ENCODE results near the gene FAM83G.

FAM83G gene

GRCh38 chr17:18975597-18975996, 29.0 kb downstream of the FAM83G start:
- Mint-ChIP-seq H3K36me3 (peaks cover 3% of the 10 kb centered on the region), H3K4me1 (peaks cover 8% of the 10 kb centered on the region), H3K27me3 (no peaks in the 10 kb centered on the region), H3K27ac (no peak overlapping the region), H3K9me3 (no peaks in the 10 kb centered on the region), H3K4me3 (no peak overlapping the region)

GRCh38 chr17:18974407-18975149, 30.0 kb downstream of the FAM83G start:
- Mint-ChIP-seq H3K4me1 (peaks cover 18% of the 10 kb centered on the region), H3K27me3 (no peaks in the 10 kb centered on the region), H3K9me3 (no peaks in the 10 kb centered on the region), H3K27ac (peak overlapping the region; percentile 23), H3K4me3 (no peak overlapping the region), H3K36me3 (peaks cover 3% of the 10 kb centered on the region)

DNA sequence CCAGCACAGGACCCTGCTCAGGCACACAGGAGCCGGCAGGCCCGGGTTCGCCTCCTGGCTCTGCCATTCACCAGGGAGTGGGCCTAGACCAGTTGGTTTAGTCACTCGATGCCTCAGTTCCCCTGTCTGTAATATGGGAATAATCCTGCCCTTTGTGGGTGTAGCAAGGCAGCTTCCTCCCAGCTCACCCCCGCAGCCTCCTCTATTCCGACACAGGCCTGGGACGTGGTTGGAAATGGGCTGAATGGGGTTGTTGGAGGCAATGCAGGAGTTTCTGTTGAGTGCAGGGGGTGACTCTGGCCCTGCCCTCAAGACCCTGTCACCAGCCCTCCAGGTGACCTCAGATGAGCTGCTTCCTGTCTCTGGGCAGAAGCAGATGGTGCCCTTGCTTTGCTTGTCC, 32.8 kb downstream of the FAM83G start:
- no peak overlapping the region for H3K27ac Mint-ChIP-seq

GRCh38 chr17:18970582-18971480, 33.7 kb downstream of the FAM83G start:
- H3K27me3 Mint-ChIP-seq = no peaks in the 10 kb centered on the region
- no peak overlapping the region for H3K27ac Mint-ChIP-seq
- H3K4me1 Mint-ChIP-seq = peaks cover 20% of the 10 kb centered on the region
- H3K9me3 Mint-ChIP-seq = no peaks in the 10 kb centered on the region
- H3K36me3 Mint-ChIP-seq = peaks cover 1% of the 10 kb centered on the region
- H3K4me3 Mint-ChIP-seq = no peak overlapping the region

More for the DNA sequence above, 32.8 kb downstream of the FAM83G start:
- Mint-ChIP-seq H3K36me3 (peaks cover 2% of the 10 kb centered on the region), H3K9me3 (no peaks in the 10 kb centered on the region), H3K4me1 (peaks cover 20% of the 10 kb centered on the region), H3K4me3 (no peak overlapping the region), H3K27me3 (no peaks in the 10 kb centered on the region)

DNA sequence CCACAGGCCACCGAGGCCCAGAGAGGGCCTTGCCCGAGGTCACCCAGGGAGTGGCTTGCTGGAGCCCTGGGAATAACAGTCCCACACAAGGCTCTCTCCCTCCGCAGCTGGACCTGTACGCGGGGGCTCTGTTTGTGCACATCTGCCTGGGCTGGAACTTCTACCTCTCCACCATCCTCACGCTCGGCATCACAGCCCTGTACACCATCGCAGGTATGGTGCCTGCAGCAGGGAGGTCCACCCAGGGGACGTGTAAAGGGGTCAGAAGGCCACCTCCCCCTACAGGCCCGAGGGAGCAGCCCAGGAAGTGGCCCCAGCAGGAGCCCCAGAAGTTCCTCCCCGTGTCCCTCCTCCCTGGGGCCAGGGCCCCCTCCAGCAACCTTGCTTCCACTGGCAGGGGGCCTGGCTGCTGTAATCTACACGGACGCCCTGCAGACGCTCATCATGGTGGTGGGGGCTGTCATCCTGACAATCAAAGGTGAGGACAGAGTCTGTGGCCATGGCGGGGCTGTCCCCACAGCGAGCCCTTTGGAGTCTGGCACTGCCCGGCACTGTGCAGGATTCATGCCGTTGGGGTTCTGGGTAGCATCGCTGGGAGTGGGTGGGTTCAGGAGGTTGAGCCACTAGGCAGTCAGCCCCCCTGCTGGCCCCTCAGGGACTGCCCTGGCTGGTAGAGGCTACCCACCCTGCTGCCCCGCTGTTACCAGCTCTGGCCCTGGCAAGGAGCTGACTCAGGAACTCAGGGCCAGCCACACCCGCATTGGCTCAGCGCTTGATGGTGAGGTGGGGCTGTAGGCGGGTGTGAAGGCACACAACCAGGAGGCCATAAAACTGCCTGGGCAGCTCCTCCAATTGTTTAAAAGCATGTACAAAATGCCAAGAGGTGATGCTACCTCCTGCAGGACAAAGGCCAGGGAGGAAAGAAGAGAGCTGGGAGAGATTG, 35.3 kb downstream of the FAM83G start:
- Mint-ChIP-seq H3K4me3 (no peak overlapping the region), H3K27ac (no peak overlapping the region), H3K9me3 (no peaks in the 10 kb centered on the region), H3K36me3 (peaks cover 1% of the 10 kb centered on the region), H3K4me1 (peaks cover 12% of the 10 kb centered on the region), H3K27me3 (no peaks in the 10 kb centered on the region)

DNA sequence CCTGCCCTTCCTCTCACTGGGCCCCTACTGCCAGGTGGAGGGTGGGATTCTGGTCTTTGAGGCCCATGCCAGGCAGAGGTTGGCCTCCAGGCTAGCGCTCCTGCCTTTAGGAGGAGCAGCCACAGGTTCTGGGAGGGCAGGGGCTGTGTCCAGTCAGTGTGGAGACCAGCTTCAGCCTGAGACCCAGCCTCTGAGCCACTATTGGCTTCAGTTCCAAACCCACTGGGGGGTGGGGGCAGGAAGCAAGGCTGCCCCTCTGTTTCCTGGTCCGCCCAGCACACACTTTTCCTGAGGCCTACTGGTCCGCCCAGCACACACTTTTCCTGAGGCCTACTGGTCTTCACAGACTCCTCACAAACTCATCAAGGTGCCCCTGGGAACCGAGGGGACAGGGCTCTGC, 36.2 kb downstream of the FAM83G start:
- no peak overlapping the region for H3K4me3 Mint-ChIP-seq
- H3K9me3 Mint-ChIP-seq = no peaks in the 10 kb centered on the region
- no peaks in the 10 kb centered on the region for H3K27me3 Mint-ChIP-seq
- H3K36me3 Mint-ChIP-seq = peaks cover under 1% of the 10 kb centered on the region
- H3K4me1 Mint-ChIP-seq = peaks cover 12% of the 10 kb centered on the region
- no peak overlapping the region for H3K27ac Mint-ChIP-seq

DNA sequence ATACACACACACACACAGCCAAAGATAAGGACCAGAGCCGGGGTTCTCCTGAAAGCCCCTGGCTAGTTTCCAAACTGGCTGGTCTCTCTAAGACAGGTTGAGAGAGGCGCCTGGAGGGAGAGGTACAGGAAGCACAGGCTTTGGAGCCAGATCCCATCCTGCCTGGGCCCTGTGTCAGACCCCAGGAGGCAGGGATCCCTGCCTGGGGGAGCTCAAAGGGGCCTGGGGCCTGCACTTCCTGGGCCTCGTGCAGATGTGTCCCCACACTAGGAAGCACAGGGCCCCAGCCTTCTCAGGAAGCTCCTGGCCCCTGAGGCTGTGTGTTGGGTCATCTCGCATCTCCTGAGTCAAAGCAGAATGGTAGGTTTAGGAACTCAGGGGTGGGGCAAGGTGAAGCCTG, 36.6 kb downstream of the FAM83G start:
- H3K36me3 Mint-ChIP-seq = no peaks in the 10 kb centered on the region
- H3K4me3 Mint-ChIP-seq = no peak overlapping the region
- H3K27ac Mint-ChIP-seq = no peak overlapping the region
- H3K9me3 Mint-ChIP-seq = no peaks in the 10 kb centered on the region
- H3K4me1 Mint-ChIP-seq = peaks cover 15% of the 10 kb centered on the region
- H3K27me3 Mint-ChIP-seq = no peaks in the 10 kb centered on the region

- Mint-ChIP-seq H3K4me1 (peaks cover 22% of the 10 kb centered on the region), H3K27ac (no peak overlapping the region), H3K36me3 (no peaks in the 10 kb centered on the region), H3K27me3 (no peaks in the 10 kb centered on the region), H3K9me3 (no peaks in the 10 kb centered on the region), H3K4me3 (no peak overlapping the region)
These were observed 37.5 kb downstream of the FAM83G start for GRCh38 chr17:18966831-18967624.

GRCh38 chr17:18965530-18966236, 38.9 kb downstream of the FAM83G start:
- no peak overlapping the region for H3K4me3 Mint-ChIP-seq
- no peaks in the 10 kb centered on the region for H3K36me3 Mint-ChIP-seq
- peaks cover 28% of the 10 kb centered on the region for H3K4me1 Mint-ChIP-seq
- H3K9me3 Mint-ChIP-seq = no peaks in the 10 kb centered on the region
- H3K27me3 Mint-ChIP-seq = no peaks in the 10 kb centered on the region
- peak overlapping the region; percentile 91 for H3K27ac Mint-ChIP-seq

DNA sequence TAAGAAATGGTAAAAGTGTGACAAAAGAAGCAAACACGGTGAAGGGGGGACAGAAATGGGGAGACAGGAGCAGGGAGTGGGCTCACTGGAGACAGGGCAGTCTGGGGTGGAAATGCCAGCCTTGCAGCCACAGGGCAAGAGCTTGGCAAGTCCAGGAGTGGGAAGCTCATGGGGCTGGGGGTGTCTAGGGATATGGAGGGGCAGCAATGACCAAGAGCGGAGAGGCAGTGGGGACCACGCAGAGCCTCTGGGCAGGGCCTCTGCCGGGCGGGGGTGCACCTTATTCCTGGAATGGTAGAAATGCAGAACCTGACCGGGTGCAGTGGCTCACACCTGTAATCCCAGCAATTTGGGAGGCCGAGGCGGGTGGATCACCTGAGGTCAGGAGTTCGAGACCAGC, 40.0 kb downstream of the FAM83G start:
- no peaks in the 10 kb centered on the region for H3K9me3 Mint-ChIP-seq
- H3K4me1 Mint-ChIP-seq = peaks cover 21% of the 10 kb centered on the region
- H3K27ac Mint-ChIP-seq = no peak overlapping the region
- H3K4me3 Mint-ChIP-seq = no peak overlapping the region
- no peaks in the 10 kb centered on the region for H3K27me3 Mint-ChIP-seq
- no peaks in the 10 kb centered on the region for H3K36me3 Mint-ChIP-seq

DNA sequence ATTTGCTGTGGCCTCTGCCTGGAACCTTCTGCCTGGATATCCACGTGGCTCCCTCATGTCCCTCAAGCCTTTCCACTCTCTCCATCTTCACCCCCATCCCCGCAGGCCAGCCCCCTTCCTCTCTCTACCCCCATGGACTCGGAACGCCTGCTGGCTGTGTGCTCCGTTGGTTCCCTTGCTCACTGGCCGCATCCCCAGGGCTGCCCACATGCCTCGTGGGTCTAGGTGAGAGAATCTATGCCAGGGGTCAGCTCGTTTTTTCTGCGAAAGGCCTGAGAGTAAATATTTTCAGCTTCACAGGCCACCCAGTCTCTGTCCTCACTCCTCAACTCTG, 40.6 kb downstream of the FAM83G start:
- Mint-ChIP-seq H3K27ac (no peak overlapping the region), H3K9me3 (no peaks in the 10 kb centered on the region), H3K4me1 (peaks cover 19% of the 10 kb centered on the region), H3K4me3 (no peak overlapping the region), H3K36me3 (no peaks in the 10 kb centered on the region), H3K27me3 (no peaks in the 10 kb centered on the region)

DNA sequence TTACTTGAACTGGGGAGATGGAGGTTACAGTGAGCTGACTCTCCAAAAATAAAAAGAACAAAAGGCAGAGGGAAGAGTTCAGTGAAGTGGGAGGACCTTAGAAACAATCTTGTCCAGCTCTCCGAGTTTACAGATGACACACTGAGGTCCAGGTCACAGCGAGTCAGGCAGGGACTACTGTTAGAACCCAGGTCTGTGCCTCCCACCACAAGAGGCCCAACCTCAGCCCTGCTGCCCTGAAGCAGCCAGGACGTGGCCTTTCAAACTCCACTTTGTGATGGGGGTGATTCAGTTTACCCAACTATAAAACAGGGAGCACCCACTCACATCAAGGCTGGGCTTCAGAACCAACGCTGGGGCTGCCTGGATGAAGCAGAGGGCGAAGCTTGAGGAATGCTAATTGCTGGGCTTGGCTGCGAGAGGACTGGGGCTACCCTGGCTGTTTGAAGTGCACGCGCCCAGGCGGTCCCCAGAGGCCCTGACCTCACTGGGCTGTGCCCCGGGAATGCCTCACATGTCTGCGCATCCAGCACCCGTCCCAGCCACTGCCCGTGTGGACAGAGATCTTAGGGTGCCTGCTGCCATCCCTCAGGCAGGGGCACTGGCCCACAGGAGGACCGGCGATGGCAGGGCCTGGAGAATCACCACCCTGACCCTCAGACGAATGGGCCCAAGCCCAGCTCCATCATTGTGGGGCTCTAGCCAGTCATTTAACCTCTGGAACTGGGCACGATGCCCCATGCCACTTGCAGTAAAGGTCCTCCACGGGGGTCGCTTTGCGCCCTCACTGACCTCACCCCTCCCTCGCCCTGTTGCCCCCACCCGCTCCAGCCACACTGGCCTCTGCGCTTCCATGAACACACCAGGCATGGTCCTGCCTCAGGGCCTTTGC, 41.2 kb downstream of the FAM83G start:
- H3K4me1 Mint-ChIP-seq = peaks cover 19% of the 10 kb centered on the region
- no peak overlapping the region for H3K27ac Mint-ChIP-seq

GRCh38 chr17:18962494-18962815, 42.1 kb downstream of the FAM83G start:
- Mint-ChIP-seq H3K27me3 (no peaks in the 10 kb centered on the region), H3K27ac (no peak overlapping the region), H3K36me3 (no peaks in the 10 kb centered on the region), H3K9me3 (no peaks in the 10 kb centered on the region), H3K4me3 (no peak overlapping the region), H3K4me1 (peaks cover 24% of the 10 kb centered on the region)

More for the DNA sequence above, 41.2 kb downstream of the FAM83G start:
- no peak overlapping the region for H3K4me3 Mint-ChIP-seq
- no peaks in the 10 kb centered on the region for H3K27me3 Mint-ChIP-seq
- H3K36me3 Mint-ChIP-seq = no peaks in the 10 kb centered on the region
- H3K9me3 Mint-ChIP-seq = no peaks in the 10 kb centered on the region
